Inferior parietal cortex (tissue), 1 donor: Measurements from ENCODE around the gene IL17RA.

Source experiments
- DNase-seq: peaks from one replicate; pipeline ENCODE4 v3.0.0-alpha.2; 2016; ENCODE audit errors: extremely low spot score

The IL17RA gene

GRCh38 chr22:17083811-17084441, 874 bp upstream of the IL17RA start:
- DNase-seq = no peak

GRCh38 chr22:17085277-17086181, 729 bp downstream of the IL17RA start:
- no peak for DNase-seq

- DNase-seq = no peak
Observed at GRCh38 chr22:17086296-17086695, 1.5 kb downstream of the IL17RA start.

GRCh38 chr22:17086788-17087497, 2.1 kb downstream of the IL17RA start:
- no peak for DNase-seq

GRCh38 chr22:17087498-17088131, 2.8 kb downstream of the IL17RA start:
- no peak for DNase-seq

- no peak for DNase-seq
Observed at GRCh38 chr22:17090550-17090949, 5.8 kb downstream of the IL17RA start.

- DNase-seq = no peak
Observed at GRCh38 chr22:17091851-17092250, 7.1 kb downstream of the IL17RA start.

- DNase-seq = no peak
Observed at GRCh38 chr22:17093081-17093480, 8.3 kb downstream of the IL17RA start.

- DNase-seq = no peak
Observed at GRCh38 chr22:17095538-17095937, 10.7 kb downstream of the IL17RA start.

GRCh38 chr22:17096071-17096470, 11.3 kb downstream of the IL17RA start:
- no peak for DNase-seq

- no peak for DNase-seq
Observed at GRCh38 chr22:17097062-17097461, 12.3 kb downstream of the IL17RA start.

GRCh38 chr22:17097701-17098100, 12.9 kb downstream of the IL17RA start:
- DNase-seq = no peak

GRCh38 chr22:17098379-17098819, 13.6 kb downstream of the IL17RA start:
- no peak for DNase-seq

- no peak for DNase-seq
Observed at GRCh38 chr22:17100621-17101020, 15.8 kb downstream of the IL17RA start.

- DNase-seq = no peak
Observed at GRCh38 chr22:17101475-17102296, 16.9 kb downstream of the IL17RA start.

GRCh38 chr22:17102297-17102667, 17.5 kb downstream of the IL17RA start:
- DNase-seq = no peak

- no peak for DNase-seq
Observed at GRCh38 chr22:17103351-17103750, 18.6 kb downstream of the IL17RA start.

- no peak for DNase-seq
Observed at GRCh38 chr22:17104336-17104935, 19.6 kb downstream of the IL17RA start.

- DNase-seq = no peak
Observed at GRCh38 chr22:17105143-17106129, 20.6 kb downstream of the IL17RA start.
